LNCAP (cell line): ENCODE measurements around the gene PRKAR1A.

ENCODE experiments used
- TF ChIP-seq, protein P1 (sequence below): fragments of 450-650 bp; IDR thresholded peaks from 2 replicates; pipeline ENCODE4 v1.5.1; 2017; ENCODE audit warnings: mild to moderate bottlenecking

The PRKAR1A gene

DNA sequence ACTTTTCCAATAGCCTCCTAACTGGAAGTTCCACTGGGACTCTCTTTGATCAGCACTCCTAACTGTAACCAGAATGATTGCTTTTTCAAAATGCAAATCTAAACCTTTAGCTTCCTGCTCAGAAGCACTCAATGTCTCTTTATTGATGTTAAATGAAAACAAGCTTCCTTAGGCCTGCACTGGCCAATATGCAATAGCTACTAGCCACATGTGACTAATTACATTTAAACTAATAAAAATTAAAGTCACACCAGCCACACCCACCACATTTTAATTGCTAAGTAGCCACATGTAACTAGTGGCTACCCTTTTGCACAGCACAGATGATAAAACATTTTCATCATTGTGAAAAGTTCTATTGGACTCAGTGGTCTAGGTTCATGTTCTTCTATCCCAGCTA, 57.1 kb downstream of the PRKAR1A start:
- TF ChIP-seq, protein P1, sequence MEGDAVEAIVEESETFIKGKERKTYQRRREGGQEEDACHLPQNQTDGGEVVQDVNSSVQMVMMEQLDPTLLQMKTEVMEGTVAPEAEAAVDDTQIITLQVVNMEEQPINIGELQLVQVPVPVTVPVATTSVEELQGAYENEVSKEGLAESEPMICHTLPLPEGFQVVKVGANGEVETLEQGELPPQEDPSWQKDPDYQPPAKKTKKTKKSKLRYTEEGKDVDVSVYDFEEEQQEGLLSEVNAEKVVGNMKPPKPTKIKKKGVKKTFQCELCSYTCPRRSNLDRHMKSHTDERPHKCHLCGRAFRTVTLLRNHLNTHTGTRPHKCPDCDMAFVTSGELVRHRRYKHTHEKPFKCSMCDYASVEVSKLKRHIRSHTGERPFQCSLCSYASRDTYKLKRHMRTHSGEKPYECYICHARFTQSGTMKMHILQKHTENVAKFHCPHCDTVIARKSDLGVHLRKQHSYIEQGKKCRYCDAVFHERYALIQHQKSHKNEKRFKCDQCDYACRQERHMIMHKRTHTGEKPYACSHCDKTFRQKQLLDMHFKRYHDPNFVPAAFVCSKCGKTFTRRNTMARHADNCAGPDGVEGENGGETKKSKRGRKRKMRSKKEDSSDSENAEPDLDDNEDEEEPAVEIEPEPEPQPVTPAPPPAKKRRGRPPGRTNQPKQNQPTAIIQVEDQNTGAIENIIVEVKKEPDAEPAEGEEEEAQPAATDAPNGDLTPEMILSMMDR = no peak

DNA sequence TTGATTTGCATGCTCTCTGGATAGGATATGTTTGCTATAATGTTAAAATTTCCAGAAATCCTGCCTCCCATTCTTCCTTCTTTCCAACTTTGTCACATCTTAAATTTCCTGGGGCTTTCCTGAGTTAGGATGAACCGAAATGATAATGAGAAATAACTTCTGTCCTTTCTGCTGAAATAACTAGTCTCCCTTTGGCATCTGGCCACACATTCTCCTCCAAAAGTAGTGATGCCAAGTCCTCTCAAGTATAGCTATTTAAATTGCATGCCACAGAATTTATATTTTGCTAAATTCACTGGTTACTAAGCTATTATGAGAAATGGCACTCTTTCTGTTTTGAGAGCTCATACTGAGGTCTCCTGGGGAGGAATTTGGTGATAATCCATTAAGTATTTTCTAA, 58.3 kb downstream of the PRKAR1A start:
- TF ChIP-seq, protein P1 = no peak

DNA sequence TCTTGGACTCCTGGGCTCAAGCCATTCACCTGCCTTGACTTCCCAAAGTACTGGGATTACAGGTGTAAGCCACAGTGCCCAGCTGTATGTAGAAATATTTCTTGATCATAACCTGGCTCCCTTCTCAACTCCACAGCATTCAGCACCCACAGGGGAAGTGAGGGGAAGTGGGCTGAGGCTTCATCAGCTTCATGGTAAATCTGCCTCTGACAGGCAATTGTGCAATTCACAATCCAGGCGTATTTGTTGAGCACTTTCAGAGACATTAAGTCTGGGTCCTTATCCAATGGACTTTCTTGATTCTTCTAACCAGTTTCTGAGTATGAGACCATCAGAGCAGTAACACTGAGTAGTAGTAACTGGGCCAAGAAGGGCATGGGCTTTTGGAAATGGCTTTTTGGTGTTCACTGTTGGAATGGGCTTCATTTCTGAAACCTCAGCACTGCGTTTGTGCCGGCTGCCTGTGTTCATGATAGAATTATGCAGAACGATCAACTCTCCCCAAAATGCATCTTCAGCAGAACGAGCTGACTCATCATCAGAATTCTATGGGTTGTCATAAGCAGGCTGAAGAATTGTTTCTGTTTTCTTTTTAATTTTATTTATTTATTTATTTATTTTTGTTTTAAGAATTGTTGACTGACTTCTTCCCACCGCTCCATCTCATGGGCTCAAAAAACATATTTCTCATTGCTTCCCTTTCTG, 60.1 kb downstream of the PRKAR1A start:
- TF ChIP-seq, protein P1 = no peak

DNA sequence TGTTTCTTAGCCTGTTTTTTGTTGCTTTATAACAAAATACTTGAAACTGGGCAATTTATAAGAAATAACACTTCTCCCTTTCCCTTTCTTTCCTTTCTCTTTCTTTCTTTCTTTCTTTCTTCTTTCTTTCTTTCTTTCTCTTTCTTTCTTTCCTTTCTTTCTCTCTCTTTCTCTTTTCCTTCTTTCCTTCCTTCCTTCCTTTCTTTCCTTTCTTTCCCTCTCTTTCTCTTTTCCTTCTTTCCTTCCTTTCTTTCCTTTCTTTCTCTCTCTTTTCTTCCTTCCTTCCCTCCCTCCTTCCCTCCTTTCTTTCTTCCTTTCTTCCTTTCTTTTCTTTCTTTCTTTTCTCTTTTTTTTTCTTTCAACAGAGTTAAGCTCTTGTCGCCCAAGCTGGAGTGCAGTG, 61.1 kb downstream of the PRKAR1A start:
- TF ChIP-seq, protein P1 = no peak

DNA sequence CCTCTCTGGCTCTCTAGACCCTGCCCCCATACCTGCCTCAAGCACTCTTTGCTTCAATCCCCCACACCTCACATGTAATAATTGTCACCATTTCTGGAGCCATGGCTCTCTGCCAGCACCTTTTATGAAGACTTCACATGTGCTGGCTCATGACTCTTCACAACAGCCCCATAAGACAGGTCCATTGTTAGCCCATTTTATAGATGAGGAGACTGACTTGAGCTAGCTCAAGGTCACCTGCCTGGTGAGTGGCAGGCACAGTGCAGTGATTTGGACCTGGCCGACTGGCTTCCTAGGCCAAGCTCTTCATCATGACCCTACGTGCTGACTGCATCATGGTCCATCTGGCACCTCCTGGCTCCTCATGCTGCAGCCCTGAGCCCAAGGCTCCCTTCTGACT, 63.9 kb downstream of the PRKAR1A start:
- TF ChIP-seq, protein P1 = no peak

DNA sequence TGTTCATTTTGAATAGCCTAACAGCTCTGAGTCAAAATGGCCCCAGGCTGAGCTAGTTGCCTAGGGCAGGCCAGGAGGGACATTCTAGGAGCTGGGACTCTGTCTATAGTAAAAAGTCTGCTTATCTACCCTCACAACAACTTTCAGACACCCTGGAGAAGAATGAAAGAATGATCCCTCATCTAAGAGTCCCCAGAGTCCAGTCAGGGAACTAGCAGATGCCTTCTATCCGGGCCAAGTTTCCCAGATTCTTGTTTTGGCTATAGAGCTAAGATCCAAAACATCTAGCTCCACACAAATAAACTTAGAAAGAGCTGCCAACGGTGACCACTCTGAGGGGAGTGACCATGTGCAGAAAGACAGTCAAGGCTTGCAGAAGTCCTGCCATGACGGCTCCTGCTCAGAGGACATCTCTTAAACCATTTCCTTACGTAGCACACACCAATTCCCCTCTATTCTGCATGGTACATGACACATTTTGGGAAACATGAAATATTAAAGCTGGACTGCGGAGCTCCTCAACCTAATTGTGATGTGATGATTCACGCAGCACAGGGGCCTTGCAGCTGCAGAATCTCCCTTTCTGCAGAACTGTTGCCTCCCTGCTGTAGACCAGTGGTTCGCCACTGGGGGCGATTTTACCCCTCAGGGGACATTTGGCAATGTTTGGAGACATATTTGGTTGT, 64.7 kb downstream of the PRKAR1A start:
- TF ChIP-seq, protein P1 = no peak

DNA sequence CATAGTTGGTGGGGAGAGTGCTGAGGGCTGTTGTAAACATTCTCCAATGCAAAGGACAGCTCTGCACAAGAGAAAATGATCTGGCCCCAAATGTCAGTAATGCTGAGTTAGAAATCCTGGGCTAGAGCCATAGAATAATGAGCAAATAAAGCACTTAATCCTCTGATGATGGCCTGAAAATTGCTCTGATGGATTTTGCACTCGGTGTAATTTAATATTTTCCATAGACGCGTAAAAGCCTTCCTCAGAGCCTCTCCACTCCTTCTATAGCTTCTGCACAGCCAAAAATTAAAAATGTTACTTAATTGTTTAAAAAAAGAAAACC, 65.2 kb downstream of the PRKAR1A start:
- TF ChIP-seq, protein P1 = no peak
